ENCODE results near the gene CIB2.

DNA sequence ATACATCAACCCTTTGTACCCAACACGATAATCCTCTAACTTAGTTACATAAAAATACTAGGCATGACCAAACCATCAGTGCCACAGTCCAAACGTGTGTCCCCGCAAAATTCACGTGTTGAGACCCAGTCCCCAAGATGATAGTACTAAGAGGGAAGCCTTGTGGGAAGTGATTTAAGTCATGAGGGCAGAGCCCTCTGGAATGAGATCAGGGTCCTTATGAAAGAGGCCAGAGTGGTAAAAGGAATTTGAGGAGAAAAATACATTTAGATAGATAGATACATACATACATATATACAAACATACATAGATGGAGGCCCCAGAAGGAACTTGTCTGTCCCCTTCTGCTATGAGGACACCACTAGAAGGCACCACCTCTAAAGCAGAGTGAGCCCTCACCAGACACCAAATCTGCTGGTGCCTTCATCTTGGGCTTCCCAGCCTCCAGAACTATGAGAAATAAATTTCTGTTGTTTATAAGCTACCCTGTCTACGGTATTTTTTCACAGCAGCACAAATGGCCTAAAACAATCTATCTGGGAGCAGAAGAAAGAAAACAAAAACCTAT lies 61.7 kb downstream of the CIB2 start:
- TF ChIP-seq, protein P1, sequence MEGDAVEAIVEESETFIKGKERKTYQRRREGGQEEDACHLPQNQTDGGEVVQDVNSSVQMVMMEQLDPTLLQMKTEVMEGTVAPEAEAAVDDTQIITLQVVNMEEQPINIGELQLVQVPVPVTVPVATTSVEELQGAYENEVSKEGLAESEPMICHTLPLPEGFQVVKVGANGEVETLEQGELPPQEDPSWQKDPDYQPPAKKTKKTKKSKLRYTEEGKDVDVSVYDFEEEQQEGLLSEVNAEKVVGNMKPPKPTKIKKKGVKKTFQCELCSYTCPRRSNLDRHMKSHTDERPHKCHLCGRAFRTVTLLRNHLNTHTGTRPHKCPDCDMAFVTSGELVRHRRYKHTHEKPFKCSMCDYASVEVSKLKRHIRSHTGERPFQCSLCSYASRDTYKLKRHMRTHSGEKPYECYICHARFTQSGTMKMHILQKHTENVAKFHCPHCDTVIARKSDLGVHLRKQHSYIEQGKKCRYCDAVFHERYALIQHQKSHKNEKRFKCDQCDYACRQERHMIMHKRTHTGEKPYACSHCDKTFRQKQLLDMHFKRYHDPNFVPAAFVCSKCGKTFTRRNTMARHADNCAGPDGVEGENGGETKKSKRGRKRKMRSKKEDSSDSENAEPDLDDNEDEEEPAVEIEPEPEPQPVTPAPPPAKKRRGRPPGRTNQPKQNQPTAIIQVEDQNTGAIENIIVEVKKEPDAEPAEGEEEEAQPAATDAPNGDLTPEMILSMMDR (IDR thresholded peaks at IDR 0.05): no peak
- TF ChIP-seq POLR2AphosphoS5 (IDR thresholded peaks at IDR 0.05) (no peak), POLR2A (IDR thresholded peaks at IDR 0.05) (no peak), EP300 (IDR thresholded peaks at IDR 0.05; ENCODE audit: low read depth) (no peak)

Measured in transverse colon (tissue), 4 donors.